Measurements from ENCODE around the gene IFNG-AS1.

DNA sequence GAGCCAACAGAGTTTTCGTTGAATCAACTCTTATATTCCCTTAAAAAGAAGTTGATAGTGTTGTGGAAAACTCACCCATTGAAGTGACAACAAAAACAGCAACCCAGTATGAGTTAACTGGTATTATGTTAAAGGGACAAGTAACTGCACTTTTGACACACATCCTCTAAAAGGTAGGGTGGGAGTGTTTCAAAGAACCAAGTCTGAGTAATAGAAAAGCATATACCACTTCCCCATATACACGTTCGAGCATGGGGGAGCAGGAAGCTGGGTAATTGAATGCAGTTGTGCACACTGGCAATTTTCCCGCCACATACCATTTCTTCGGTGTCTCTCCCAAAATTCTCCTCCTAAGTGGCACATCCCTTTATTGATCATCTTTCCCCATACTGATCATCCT is 31.5 kb downstream of the IFNG-AS1 start:
- TF ChIP-seq, protein P1, sequence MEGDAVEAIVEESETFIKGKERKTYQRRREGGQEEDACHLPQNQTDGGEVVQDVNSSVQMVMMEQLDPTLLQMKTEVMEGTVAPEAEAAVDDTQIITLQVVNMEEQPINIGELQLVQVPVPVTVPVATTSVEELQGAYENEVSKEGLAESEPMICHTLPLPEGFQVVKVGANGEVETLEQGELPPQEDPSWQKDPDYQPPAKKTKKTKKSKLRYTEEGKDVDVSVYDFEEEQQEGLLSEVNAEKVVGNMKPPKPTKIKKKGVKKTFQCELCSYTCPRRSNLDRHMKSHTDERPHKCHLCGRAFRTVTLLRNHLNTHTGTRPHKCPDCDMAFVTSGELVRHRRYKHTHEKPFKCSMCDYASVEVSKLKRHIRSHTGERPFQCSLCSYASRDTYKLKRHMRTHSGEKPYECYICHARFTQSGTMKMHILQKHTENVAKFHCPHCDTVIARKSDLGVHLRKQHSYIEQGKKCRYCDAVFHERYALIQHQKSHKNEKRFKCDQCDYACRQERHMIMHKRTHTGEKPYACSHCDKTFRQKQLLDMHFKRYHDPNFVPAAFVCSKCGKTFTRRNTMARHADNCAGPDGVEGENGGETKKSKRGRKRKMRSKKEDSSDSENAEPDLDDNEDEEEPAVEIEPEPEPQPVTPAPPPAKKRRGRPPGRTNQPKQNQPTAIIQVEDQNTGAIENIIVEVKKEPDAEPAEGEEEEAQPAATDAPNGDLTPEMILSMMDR (IDR thresholded peaks at IDR 0.05) = no peak
- no peak for TF ChIP-seq EP300 (IDR thresholded peaks at IDR 0.05)
